B cell (primary cell): ENCODE data around the gene CACNG7. TPM values are rescaled to one million over a fixed set of nuclear protein-coding genes. Genes with fewer than 3 reads are reported as not detected.

Experiments used
- ATAC-seq: fragments of 200-7000 bp; cut with Tn5 transposase; one replicate; pipeline ENCODE4 v1.10.0; 2021; ENCODE audit warnings: low read depth, mild to moderate bottlenecking, moderate number of reproducible peaks, moderate library complexity
- CTCF ChIA-PET: fragments of 350-600 bp; sonication (Branson Sonifier 250); formaldehyde crosslinking; loops from one replicate; lab custom pipeline; 2021; ENCODE audit warnings: antibody characterized with exemption, inconsistent platforms; lab: Charles Lee
- POLR2A ChIA-PET: fragments of 350-600 bp; sonication (Branson Sonifier 250); formaldehyde crosslinking; loops from one replicate; lab custom pipeline; 2021; ENCODE audit warnings: antibody characterized with exemption; lab: Charles Lee
- DNase-seq: peaks from one replicate; pipeline ENCODE4 v3.0.0; 2013
- H2AFZ ChIP-seq: 2 replicates; pipeline ENCODE4 v1.6.1; 2012; ENCODE audit warnings: mild to moderate bottlenecking, low read depth, low read length; ENCODE audit not compliant: insufficient read depth, poor library complexity, severe bottlenecking
- H3K27ac ChIP-seq, 2 donors: 1 replicate in 1 of 2; 2 replicates in 1 of 2; pipeline ENCODE4 v1.5.1; 2012 to 2013; ENCODE audit warnings: low read length in 2 of 2, mild to moderate bottlenecking in 2 of 2, moderate library complexity in 1 of 2
- H3K27me3 ChIP-seq, 4 experiments: fragments of 200-600 bp in 1 of 4; sonication (generic) in 1 of 4; replicated peaks in 1 of 4; 1 replicate in 2 of 4; 2 replicates in 2 of 4; pipeline versions ENCODE4 v1.6.1 to v1.7.0; 2013 to 2016; ENCODE audit warnings: low read length in 3 of 4, mild to moderate bottlenecking in 2 of 4, mixed read lengths in 1 of 4, moderate library complexity in 1 of 4; ENCODE audit not compliant: insufficient read depth in 4 of 4, control insufficient read depth in 3 of 4; ENCODE audit errors: control extremely low read depth in 1 of 4
- H3K36me3 ChIP-seq, 2 experiments: replicated peaks in 1 of 2; 1 replicate in 1 of 2; 2 replicates in 1 of 2; pipeline versions ENCODE4 v1.6.1 to v1.7.1; 2013; ENCODE audit warnings: low read length in 1 of 2; ENCODE audit not compliant: insufficient read depth in 2 of 2, control insufficient read depth in 1 of 2; ENCODE audit errors: control extremely low read depth in 1 of 2, extremely low read depth in 1 of 2
- H3K4me1 ChIP-seq, 2 donors: fragments of 200-600 bp in 1 of 2; sonication (generic) in 1 of 2; 1 replicate in 1 of 2; 2 replicates in 1 of 2; pipeline versions ENCODE4 v1.5.1 to v1.6.1; 2013 to 2017; ENCODE audit warnings: low read length in 2 of 2; ENCODE audit not compliant: control insufficient read depth in 2 of 2, insufficient read depth in 2 of 2
- H3K4me2 ChIP-seq: replicated peaks from 2 replicates; pipeline ENCODE3; 2012; ENCODE audit warnings: mild to moderate bottlenecking, low read depth, low read length; ENCODE audit not compliant: poor library complexity, severe bottlenecking
- H3K4me3 ChIP-seq, 5 experiments: fragments of 200-600 bp in 1 of 5; sonication (generic) in 1 of 5; 1 replicate in 3 of 5; 2 replicates in 2 of 5; pipeline versions ENCODE4 v1.5.1 to v1.7.0; 2011 to 2016; ENCODE audit warnings: low read length in 4 of 5, mild to moderate bottlenecking in 4 of 5, low read depth in 2 of 5, control low read depth in 1 of 5, moderate library complexity in 1 of 5; ENCODE audit not compliant: insufficient read depth in 1 of 5; ENCODE audit errors: control extremely low read depth in 1 of 5, extremely low read depth in 1 of 5
- H3K79me2 ChIP-seq: fragments of 200-600 bp; sonication (generic); one replicate; pipeline ENCODE4 v1.6.0; 2016; ENCODE audit warnings: low read length; ENCODE audit not compliant: control insufficient read depth, insufficient read depth
- H3K9ac ChIP-seq: fragments of 200-600 bp; sonication (generic); 2 replicates; pipeline ENCODE4 v1.6.1; 2017; ENCODE audit warnings: mild to moderate bottlenecking, low read length, moderate library complexity
- H3K9me3 ChIP-seq, 3 donors: one replicate each; pipeline versions ENCODE4 v1.6.1 to v1.7.1; 2013; ENCODE audit warnings: low read length in 2 of 3; ENCODE audit not compliant: control insufficient read depth in 2 of 3, insufficient read depth in 1 of 3; ENCODE audit errors: control extremely low read depth in 1 of 3
- H4K20me1 ChIP-seq: 2 replicates; pipeline ENCODE4 v1.6.0; 2012; ENCODE audit warnings: mild to moderate bottlenecking, low read length; ENCODE audit not compliant: insufficient read depth, control insufficient read depth, poor library complexity, severe bottlenecking
- H3K27ac Mint-ChIP-seq: one replicate; pipeline ENCODE4 v1.8.0; 2021; ENCODE audit warnings: mixed read lengths
- H3K27me3 Mint-ChIP-seq: one replicate; pipeline ENCODE4 v1.8.0; 2021; ENCODE audit warnings: mixed read lengths
- H3K4me1 Mint-ChIP-seq: one replicate; pipeline ENCODE4 v1.8.0; 2021; ENCODE audit warnings: mixed read lengths
- H3K4me3 Mint-ChIP-seq: one replicate; pipeline ENCODE4 v1.8.0; 2021; ENCODE audit warnings: mixed read lengths
- H3K9me3 Mint-ChIP-seq: one replicate; pipeline ENCODE4 v1.8.0; 2022; ENCODE audit warnings: mixed read lengths; ENCODE audit not compliant: insufficient read depth
- EZH2 ChIP-seq: IDR thresholded peaks from 2 replicates; pipeline ENCODE4 v1.6.1; 2012; ENCODE audit warnings: borderline replicate concordance, low read depth, mild to moderate bottlenecking, moderate library complexity, low read length; ENCODE audit not compliant: insufficient read depth, poor library complexity, severe bottlenecking
- WGBS: methylation state at CpG from one replicate; pipeline ENCODE4 v1.1.5; 2013; ENCODE audit warnings: missing lambda C conversion rate; ENCODE audit not compliant: insufficient coverage; 5-methylcytosine and 5-hydroxymethylcytosine counted together
- intact Hi-C: fragments of 100-400 bp; cut with micrococcal nuclease; formaldehyde crosslinking; loops from one replicate; pipeline ENCODE4 v1.10.0; 2022
- polyA plus RNA-seq: library from polyadenylated mRNA; depleted of rRNA; stranded (reverse); fragments of >200 nt; gene quantifications from 2 replicates; pipeline ENCODE4 v1.2.3, GENCODE V29; 2012
- total RNA-seq, 2 donors: library from RNA; stranded (reverse); fragments of 120-200 nt in 1 of 2; gene quantifications; 1 replicate in 1 of 2; 2 replicates in 1 of 2; pipeline versions ENCODE4 v1.2.3 to v1.2.4, GENCODE V29; 2013 to 2022
- TF ChIP-seq, protein P1 (sequence below): fragments of 200-600 bp; IDR thresholded peaks from one replicate; pipeline ENCODE4 v1.8.0; 2022; ENCODE audit warnings: antibody characterized with exemption, mild to moderate bottlenecking

CACNG7 gene
- total and polyA plus RNA-seq, 2 donors (not counting 1 experiment from before 2014, with no cell fraction given), result not detected

DNA sequence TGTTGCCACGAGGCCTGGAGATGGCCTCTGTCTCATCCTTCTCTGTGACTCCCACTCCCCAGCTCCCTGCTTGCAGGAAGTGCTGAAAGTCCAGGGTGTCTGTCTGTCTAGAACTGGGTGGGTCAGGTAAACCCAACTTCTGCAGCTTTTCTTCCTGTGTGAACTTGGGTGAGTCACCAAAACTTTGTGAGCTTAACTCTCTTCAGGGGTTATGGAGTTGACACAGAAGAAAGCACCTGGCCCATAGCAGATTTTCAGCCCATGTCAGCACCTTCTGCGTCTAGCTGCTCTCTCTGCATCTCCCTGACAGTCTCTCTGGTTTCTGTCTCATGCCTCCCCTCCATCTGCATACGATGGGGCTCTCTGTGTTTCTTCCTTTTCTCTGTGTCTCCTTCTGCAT lies 4.2 kb upstream of the CACNG7 start:
- Histone ChIP-seq H3K27ac (no peak overlapping the region), H3K79me2 (no peaks in the 10 kb centered on the region), H2AFZ (no peak overlapping the region), H3K4me1 (peaks cover 25 to 27% of the 10 kb centered on the region in 2 donors), H3K27me3 (peaks cover 0 to 40% (median 28%) of the 10 kb centered on the region in 4 experiments), H3K9ac (no peak overlapping the region), H4K20me1 (no peaks in the 10 kb centered on the region), H3K36me3 (no peaks in the 10 kb centered on the region), H3K9me3 (peaks cover 0 to 50% (median 0%) of the 10 kb centered on the region in 3 donors), H3K4me2 (no peak overlapping the region), H3K4me3 (no peak overlapping the region)
- no peak overlapping the region for H3K27ac Mint-ChIP-seq
- ChIA-PET CTCF (no interaction called here), POLR2A (no interaction called here)
- peaks cover 19% of the 10 kb centered on the region for H3K4me1 Mint-ChIP-seq
- TF ChIP-seq, protein P1, sequence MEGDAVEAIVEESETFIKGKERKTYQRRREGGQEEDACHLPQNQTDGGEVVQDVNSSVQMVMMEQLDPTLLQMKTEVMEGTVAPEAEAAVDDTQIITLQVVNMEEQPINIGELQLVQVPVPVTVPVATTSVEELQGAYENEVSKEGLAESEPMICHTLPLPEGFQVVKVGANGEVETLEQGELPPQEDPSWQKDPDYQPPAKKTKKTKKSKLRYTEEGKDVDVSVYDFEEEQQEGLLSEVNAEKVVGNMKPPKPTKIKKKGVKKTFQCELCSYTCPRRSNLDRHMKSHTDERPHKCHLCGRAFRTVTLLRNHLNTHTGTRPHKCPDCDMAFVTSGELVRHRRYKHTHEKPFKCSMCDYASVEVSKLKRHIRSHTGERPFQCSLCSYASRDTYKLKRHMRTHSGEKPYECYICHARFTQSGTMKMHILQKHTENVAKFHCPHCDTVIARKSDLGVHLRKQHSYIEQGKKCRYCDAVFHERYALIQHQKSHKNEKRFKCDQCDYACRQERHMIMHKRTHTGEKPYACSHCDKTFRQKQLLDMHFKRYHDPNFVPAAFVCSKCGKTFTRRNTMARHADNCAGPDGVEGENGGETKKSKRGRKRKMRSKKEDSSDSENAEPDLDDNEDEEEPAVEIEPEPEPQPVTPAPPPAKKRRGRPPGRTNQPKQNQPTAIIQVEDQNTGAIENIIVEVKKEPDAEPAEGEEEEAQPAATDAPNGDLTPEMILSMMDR, result no peak
- no peak for TF ChIP-seq EZH2
- intact Hi-C loops, result no loop called here
- 51% methylated on average over 3 of the region's 3 CpGs for WGBS
- DNase-seq, result no peak
- H3K9me3 Mint-ChIP-seq, result no peaks in the 10 kb centered on the region
- peaks cover 62% of the 10 kb centered on the region for H3K27me3 Mint-ChIP-seq
- H3K4me3 Mint-ChIP-seq, result no peak overlapping the region
- no peak for ATAC-seq

DNA sequence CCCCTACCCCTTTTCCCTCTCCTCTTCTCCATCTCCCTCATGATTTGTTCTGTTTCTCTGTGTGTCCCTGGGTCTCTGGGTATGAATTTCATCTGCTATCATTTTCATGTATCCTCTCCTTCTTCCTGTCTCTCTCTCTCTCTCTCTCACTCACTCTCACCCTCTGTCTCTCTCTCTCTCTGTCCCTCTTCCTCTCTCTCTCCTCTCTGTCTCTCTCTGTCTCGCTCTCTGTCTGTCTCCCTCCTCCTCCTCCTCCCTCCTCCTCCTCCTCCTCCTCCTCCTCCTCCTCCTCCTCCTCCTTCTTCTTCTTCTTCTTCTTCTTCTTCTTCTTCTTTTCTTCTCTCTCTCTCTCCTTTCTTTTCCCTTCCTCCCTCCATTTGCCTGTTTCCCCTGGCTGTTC lies 3.3 kb upstream of the CACNG7 start:
- Histone ChIP-seq H3K79me2 (no peaks in the 10 kb centered on the region), H3K36me3 (no peaks in the 10 kb centered on the region), H2AFZ (no peak overlapping the region), H3K4me3 (no peak overlapping the region), H3K27me3 (peaks cover 0 to 46% (median 35%) of the 10 kb centered on the region in 4 experiments), H3K4me1 (peaks cover 25 to 30% of the 10 kb centered on the region in 2 donors), H3K9ac (no peak overlapping the region), H3K9me3 (peaks cover 0 to 42% (median 0%) of the 10 kb centered on the region in 3 donors), H3K4me2 (no peak overlapping the region), H3K27ac (no peak overlapping the region), H4K20me1 (no peaks in the 10 kb centered on the region)
- intact Hi-C loops, result no loop called here
- no CpG with 5 or more reads among the region's 1 CpG for WGBS
- Mint-ChIP-seq H3K9me3 (no peaks in the 10 kb centered on the region), H3K4me3 (no peak overlapping the region), H3K27me3 (peaks cover 63% of the 10 kb centered on the region), H3K27ac (no peak overlapping the region), H3K4me1 (peaks cover 23% of the 10 kb centered on the region)
- CTCF ChIA-PET, result interaction anchor here (0.5 kb wide), 1 partner anchor 20 kb away, joined by 3 read pairs; no protein-coding TSS in a partner anchor
- no peak for ATAC-seq
- DNase-seq, result no peak
- POLR2A ChIA-PET, result no interaction called here
- TF ChIP-seq, protein P1, result no peak
- no peak for TF ChIP-seq EZH2
